Measurements from ENCODE around the gene CEP76. TPM values are rescaled to one million over a fixed set of nuclear protein-coding genes. Genes with fewer than 3 reads are reported as not detected.

CEP76 gene
- total RNA-seq, 1 experiment from 2014 or later: 18.6 TPM

DNA sequence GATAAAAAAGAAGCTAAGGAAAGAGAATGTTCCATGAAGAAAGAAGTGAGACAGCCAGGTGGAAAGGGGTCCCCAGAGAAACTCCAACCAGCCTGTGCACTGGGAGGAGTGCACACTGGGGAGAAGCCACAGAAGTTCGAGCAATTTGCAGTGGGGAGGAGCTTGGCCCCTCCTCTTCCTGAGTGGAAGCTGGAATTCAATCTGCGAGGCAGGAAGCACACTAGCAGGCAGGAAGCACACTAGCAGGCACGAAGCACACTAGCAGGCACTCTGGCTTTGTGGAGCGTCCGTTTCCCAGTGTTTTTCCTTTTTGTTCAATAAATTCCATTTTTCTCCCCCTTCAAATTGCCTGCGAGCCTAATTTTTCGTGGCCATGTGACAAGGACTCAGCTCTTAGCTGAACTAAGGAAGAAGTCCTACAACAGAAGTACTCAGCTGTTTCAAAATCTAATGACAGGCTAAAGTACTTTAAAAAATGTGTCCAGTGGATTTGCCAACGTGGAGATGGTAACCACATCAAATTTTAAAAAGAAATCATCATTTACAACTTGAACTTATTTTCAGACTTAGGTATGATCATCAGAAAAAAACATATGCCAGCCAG is 23.2 kb downstream of the CEP76 start:
- Histone ChIP-seq H3K9me3 (ENCODE audit: control insufficient read depth, low read depth, low read length) (no peaks in the 10 kb centered on the region), H4K91ac (ENCODE audit: insufficient read length, low read depth, low read length) (no peak overlapping the region), H2AFZ (ENCODE audit: low read length) (no peak overlapping the region), H3K4ac (ENCODE audit: low read depth, low read length) (no peak overlapping the region), H3K27me3 (ENCODE audit: insufficient read depth, low read length) (no peaks in the 10 kb centered on the region), H2BK15ac (ENCODE audit: low read depth, low read length) (no peak overlapping the region), H4K8ac (replicated peaks; ENCODE audit: insufficient read length, low read depth, low read length) (no peak overlapping the region), H3K9ac (ENCODE audit: extremely low read depth, insufficient read length, low read length) (no peak overlapping the region), H3K23ac (ENCODE audit: insufficient read length, low read depth, low read length) (no peak overlapping the region), H4K5ac (ENCODE audit: insufficient read length, low read depth, low read length) (no peak overlapping the region), H2BK5ac (ENCODE audit: insufficient read length, low read length) (no peak overlapping the region), H3K27ac (ENCODE audit: insufficient read length, low read depth, low read length) (no peak overlapping the region), H2BK12ac (ENCODE audit: insufficient read length, low read depth, low read length) (no peak overlapping the region), H3K79me1 (ENCODE audit: insufficient read depth, low read depth, low read length, poor library complexity, severe bottlenecking) (peaks cover 2% of the 10 kb centered on the region), H4K20me1 (ENCODE audit: control insufficient read depth, insufficient read depth, insufficient read length) (no peaks in the 10 kb centered on the region), H3T11ph (ENCODE audit: low read length) (no peak overlapping the region), H3K79me2 (ENCODE audit: insufficient read depth, low read length) (no peaks in the 10 kb centered on the region), H3K4me2 (ENCODE audit: insufficient read depth, insufficient read length, low read length) (no peak overlapping the region), H3K56ac (ENCODE audit: insufficient read length, low read depth, low read length) (no peak overlapping the region), H3K4me1 (ENCODE audit: insufficient read depth, low read length) (no peaks in the 10 kb centered on the region), H3K18ac (ENCODE audit: insufficient read length, low read depth, low read length) (no peak overlapping the region), H3K14ac (ENCODE audit: insufficient read depth, low read length) (no peak overlapping the region; the same call in 1 of the 2 replicates), H2AK5ac (ENCODE audit: insufficient read length, low read length) (no peak overlapping the region), H3K23me2 (ENCODE audit: insufficient read length, low read depth, low read length, poor library complexity, severe bottlenecking) (no peaks in the 10 kb centered on the region), H2BK20ac (ENCODE audit: low read depth, low read length, poor library complexity, severe bottlenecking) (no peak overlapping the region), H2BK120ac (ENCODE audit: low read depth, low read length, poor library complexity, severe bottlenecking) (no peak overlapping the region)
- no CpG with 5 or more reads among the region's 8 CpGs for WGBS (ENCODE audit: extremely low coverage, insufficient read length, low lambda C conversion rate)
- Mint-ChIP-seq H3K4me1 (no peaks in the 10 kb centered on the region), H3K4me3 (no peak overlapping the region), H3K36me3 (ENCODE audit: insufficient read depth in 1 of 3, low read depth in 3 of 3) (peaks cover 13 to 52% (median 37%) of the 10 kb centered on the region in 3 experiments; a peak in 6 of 7 replicates), H3K9me3 (no peaks in the 10 kb centered on the region), H3K27me3 (ENCODE audit: low read depth) (no peaks in the 10 kb centered on the region), H3K27ac (peak overlapping the region in 2 of 3 experiments; percentile 3 to 83; a peak in 3 of 7 replicates)
- TF ChIP-seq CTCF (conservative IDR thresholded peaks at IDR 0.05): no peak
- no peak for DNase-seq

Data from H9 (cell line).